HepG2 (cell line): Measurements from ENCODE around the gene CFL1. TPM values are rescaled to one million over a fixed set of nuclear protein-coding genes. Genes with fewer than 3 reads are reported as not detected.
A peak's percentile ranks its signal among the peaks of the same experiment; 100 is the strongest.

ENCODE experiments used
- GFI1 ChIP-seq: sonication (generic); formaldehyde crosslinking; IDR thresholded peaks from 2 replicates; pipeline ENCODE4 v1.5.0; 2020; ENCODE audit warnings: missing genetic modification reagents, mild to moderate bottlenecking, borderline replicate concordance
- HBP1 ChIP-seq: IDR thresholded peaks from 2 replicates; pipeline ENCODE4 v1.6.1; 2016; ENCODE audit warnings: low read depth, control low read depth
- NFYC ChIP-seq: IDR thresholded peaks from 2 replicates; pipeline ENCODE4 v1.6.1; 2016; ENCODE audit warnings: missing genetic modification reagents, missing compliant biosample characterization
- NR0B2 ChIP-seq: sonication (generic); formaldehyde crosslinking; IDR thresholded peaks from 2 replicates; pipeline ENCODE4 v1.4.0; 2020; ENCODE audit warnings: mild to moderate bottlenecking, missing genetic modification reagents
- POLR2G ChIP-seq: fragments of 200-400 bp; formaldehyde crosslinking; IDR thresholded peaks from 2 replicates; pipeline ENCODE4 v1.6.1; 2018; ENCODE audit warnings: mild to moderate bottlenecking, low read depth, low read length, moderate library complexity
- RBM22 ChIP-seq: fragments of 200-400 bp; formaldehyde crosslinking; optimal IDR thresholded peaks from 2 replicates; pipeline ENCODE3; 2017; ENCODE audit warnings: mild to moderate bottlenecking, low read length, moderate library complexity
- RXRB ChIP-seq: IDR thresholded peaks from 2 replicates; pipeline ENCODE4 v1.6.1; 2016; ENCODE audit warnings: borderline replicate concordance, missing genetic modification reagents, missing compliant biosample characterization
- SALL1 ChIP-seq: sonication (generic); formaldehyde crosslinking; IDR thresholded peaks from 2 replicates; pipeline ENCODE4 v1.8.0; 2022; ENCODE audit warnings: mild to moderate bottlenecking, missing genetic modification reagents
- TFE3 ChIP-seq: IDR thresholded peaks from 2 replicates; pipeline ENCODE4 v1.6.1; 2016
- ZBTB42 ChIP-seq: sonication (generic); formaldehyde crosslinking; IDR thresholded peaks from 2 replicates; pipeline ENCODE4 v1.5.0; 2020; ENCODE audit warnings: mild to moderate bottlenecking, missing genetic modification reagents
- ZFP36 ChIP-seq: fragments of 150-350 bp; IDR thresholded peaks from 2 replicates; pipeline ENCODE4 v1.6.1; 2018; ENCODE audit warnings: borderline replicate concordance, low read length, low read depth; ENCODE audit not compliant: partially characterized antibody
- ZFP90 ChIP-seq: sonication (generic); formaldehyde crosslinking; IDR thresholded peaks from 2 replicates; pipeline ENCODE4 v1.8.0; 2022; ENCODE audit warnings: missing genetic modification reagents, mild to moderate bottlenecking, inconsistent platforms, borderline replicate concordance
- ZNF160 ChIP-seq: sonication (generic); formaldehyde crosslinking; IDR thresholded peaks from 2 replicates; pipeline ENCODE4 v1.8.0; 2022; ENCODE audit warnings: mild to moderate bottlenecking, inconsistent platforms, missing genetic modification reagents
- polyA plus RNA-seq, 8 experiments: library from polyadenylated mRNA; depleted of rRNA in 3 of 8; stranded (reverse) in 7 of 8; unstranded in 1 of 8; fragments of >200 nt; fragmentation: Illumina TruSeq in 4 of 8; extraction: Trizol in 4 of 8; gene quantifications; 2 replicates each; pipeline versions ENCODE4 v1.2.1 to v1.2.3, GENCODE V29; 2011 to 2016; ENCODE audit warnings: low read depth in 4 of 8, missing spikeins in 1 of 8, mixed read lengths in 1 of 8; ENCODE audit not compliant: insufficient read depth in 1 of 8
- total RNA-seq, 5 experiments: library from RNA; depleted of rRNA; stranded (reverse); fragments of >200 nt; fragmentation: Illumina TruSeq; extraction: Trizol; gene quantifications; 2 replicates each; pipeline ENCODE4 v1.2.3, GENCODE V29; 2016; ENCODE audit warnings: low read depth in 1 of 5
- TF ChIP-seq, protein P1 (sequence below): sonication (generic); formaldehyde crosslinking; IDR thresholded peaks from 2 replicates; pipeline ENCODE4 v1.8.0; 2022; ENCODE audit warnings: low read depth, missing genetic modification reagents
- TF ChIP-seq, protein P2 (sequence below): sonication (generic); formaldehyde crosslinking; IDR thresholded peaks from 2 replicates; pipeline ENCODE4 v1.4.0; 2020; ENCODE audit warnings: missing genetic modification reagents
- TF ChIP-seq, protein P3 (sequence below): sonication (generic); formaldehyde crosslinking; IDR thresholded peaks from 2 replicates; pipeline ENCODE4 v1.9.0; 2021; ENCODE audit warnings: mild to moderate bottlenecking, missing genetic modification reagents

Gene CFL1
- total and polyA plus RNA-seq, 2 of the 13 experiments (the other 11 are each of a cell fraction or from before 2014, with no cell fraction given) = 379 to 383 TPM

DNA sequence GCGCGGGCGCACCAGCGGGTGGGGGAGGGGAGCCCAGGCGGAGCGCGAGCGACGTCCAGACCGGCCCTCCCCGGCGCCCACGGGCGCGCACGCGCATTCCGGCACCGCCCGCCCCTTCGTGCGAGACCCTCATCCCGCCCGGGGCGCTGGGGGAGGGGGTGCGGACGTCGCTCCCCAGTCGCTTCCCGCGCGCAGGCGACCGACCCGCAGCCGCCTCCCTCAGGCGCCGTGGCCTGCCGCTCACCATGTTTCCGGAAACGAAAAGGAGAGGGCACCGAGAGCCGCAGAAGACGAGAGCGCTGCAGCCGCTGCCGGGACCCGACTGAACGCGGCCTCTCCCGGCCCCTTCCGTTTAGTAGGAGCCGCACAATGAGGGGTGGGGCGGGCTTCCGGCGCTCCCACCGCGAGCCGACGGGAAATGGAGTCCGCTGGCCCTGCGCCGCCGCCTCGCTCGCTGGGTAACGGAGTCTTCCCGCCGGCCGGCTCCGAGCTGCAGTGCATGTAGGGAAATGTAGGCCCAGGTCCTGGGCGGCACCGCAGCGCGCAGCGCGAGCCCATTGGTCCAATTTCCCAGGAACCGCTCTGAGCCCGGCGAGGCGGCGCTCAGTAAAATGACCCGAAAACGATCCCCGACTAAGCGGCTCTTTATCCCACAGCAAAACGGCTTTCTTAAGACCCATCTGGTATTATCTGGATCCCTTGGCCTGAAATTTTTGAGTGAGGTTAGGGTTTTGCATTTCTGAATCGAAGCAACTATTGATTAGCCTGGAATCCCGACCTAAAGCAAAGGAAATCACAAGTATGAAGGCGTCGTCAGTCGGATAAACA, at the start of gene CFL1 (continued):
- TF ChIP-seq, protein P1, sequence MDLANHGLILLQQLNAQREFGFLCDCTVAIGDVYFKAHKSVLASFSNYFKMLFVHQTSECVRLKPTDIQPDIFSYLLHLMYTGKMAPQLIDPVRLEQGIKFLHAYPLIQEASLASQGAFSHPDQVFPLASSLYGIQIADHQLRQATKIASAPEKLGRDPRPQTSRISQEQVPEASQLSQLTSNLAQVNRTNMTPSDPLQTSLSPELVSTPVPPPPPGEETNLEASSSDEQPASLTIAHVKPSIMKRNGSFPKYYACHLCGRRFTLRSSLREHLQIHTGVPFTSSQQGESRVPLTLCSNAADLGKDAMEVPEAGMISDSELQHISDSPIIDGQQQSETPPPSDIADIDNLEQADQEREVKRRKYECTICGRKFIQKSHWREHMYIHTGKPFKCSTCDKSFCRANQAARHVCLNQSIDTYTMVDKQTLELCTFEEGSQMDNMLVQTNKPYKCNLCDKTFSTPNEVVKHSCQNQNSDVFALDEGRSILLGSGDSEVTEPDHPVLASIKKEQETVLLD (CRISPR knock-in tag) = no peak; the same call in none of the 2 replicates
- TF ChIP-seq ZBTB42 (CRISPR knock-in tag) = peak; percentile 69; the same call in 1 of the 2 replicates
- TF ChIP-seq, protein P2, sequence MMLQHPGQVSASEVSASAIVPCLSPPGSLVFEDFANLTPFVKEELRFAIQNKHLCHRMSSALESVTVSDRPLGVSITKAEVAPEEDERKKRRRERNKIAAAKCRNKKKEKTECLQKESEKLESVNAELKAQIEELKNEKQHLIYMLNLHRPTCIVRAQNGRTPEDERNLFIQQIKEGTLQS (CRISPR knock-in tag) = no peak
- TF ChIP-seq TFE3 = peak; percentile 59; the same call in 1 of the 2 replicates
- TF ChIP-seq NR0B2 = peak; percentile 91
- TF ChIP-seq RBM22 = no peak
- TF ChIP-seq ZFP90 (CRISPR knock-in tag) = no peak; the same call in 1 of the 2 replicates
- TF ChIP-seq HBP1 = peak; percentile 91
- peak; percentile 72 for TF ChIP-seq SALL1 (CRISPR knock-in tag)
- TF ChIP-seq ZNF160 (CRISPR knock-in tag) = peak; percentile 64; the same call in 1 of the 2 replicates
- no peak for TF ChIP-seq ZFP36
- TF ChIP-seq POLR2G = peak; percentile 100
- peak; percentile 66; the same call in 1 of the 2 replicates for TF ChIP-seq RXRB
- TF ChIP-seq GFI1 (CRISPR knock-in tag) = no peak; the same call in 1 of the 2 replicates
- peak; percentile 76 for TF ChIP-seq NFYC
- TF ChIP-seq, protein P3, sequence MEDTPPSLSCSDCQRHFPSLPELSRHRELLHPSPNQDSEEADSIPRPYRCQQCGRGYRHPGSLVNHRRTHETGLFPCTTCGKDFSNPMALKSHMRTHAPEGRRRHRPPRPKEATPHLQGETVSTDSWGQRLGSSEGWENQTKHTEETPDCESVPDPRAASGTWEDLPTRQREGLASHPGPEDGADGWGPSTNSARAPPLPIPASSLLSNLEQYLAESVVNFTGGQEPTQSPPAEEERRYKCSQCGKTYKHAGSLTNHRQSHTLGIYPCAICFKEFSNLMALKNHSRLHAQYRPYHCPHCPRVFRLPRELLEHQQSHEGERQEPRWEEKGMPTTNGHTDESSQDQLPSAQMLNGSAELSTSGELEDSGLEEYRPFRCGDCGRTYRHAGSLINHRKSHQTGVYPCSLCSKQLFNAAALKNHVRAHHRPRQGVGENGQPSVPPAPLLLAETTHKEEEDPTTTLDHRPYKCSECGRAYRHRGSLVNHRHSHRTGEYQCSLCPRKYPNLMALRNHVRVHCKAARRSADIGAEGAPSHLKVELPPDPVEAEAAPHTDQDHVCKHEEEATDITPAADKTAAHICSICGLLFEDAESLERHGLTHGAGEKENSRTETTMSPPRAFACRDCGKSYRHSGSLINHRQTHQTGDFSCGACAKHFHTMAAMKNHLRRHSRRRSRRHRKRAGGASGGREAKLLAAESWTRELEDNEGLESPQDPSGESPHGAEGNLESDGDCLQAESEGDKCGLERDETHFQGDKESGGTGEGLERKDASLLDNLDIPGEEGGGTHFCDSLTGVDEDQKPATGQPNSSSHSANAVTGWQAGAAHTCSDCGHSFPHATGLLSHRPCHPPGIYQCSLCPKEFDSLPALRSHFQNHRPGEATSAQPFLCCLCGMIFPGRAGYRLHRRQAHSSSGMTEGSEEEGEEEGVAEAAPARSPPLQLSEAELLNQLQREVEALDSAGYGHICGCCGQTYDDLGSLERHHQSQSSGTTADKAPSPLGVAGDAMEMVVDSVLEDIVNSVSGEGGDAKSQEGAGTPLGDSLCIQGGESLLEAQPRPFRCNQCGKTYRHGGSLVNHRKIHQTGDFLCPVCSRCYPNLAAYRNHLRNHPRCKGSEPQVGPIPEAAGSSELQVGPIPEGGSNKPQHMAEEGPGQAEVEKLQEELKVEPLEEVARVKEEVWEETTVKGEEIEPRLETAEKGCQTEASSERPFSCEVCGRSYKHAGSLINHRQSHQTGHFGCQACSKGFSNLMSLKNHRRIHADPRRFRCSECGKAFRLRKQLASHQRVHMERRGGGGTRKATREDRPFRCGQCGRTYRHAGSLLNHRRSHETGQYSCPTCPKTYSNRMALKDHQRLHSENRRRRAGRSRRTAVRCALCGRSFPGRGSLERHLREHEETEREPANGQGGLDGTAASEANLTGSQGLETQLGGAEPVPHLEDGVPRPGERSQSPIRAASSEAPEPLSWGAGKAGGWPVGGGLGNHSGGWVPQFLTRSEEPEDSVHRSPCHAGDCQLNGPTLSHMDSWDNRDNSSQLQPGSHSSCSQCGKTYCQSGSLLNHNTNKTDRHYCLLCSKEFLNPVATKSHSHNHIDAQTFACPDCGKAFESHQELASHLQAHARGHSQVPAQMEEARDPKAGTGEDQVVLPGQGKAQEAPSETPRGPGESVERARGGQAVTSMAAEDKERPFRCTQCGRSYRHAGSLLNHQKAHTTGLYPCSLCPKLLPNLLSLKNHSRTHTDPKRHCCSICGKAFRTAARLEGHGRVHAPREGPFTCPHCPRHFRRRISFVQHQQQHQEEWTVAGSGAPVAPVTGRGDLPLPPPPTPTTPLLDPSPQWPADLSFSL (CRISPR knock-in tag) = no peak
